Measurements from ENCODE around the gene PAFAH1B1. TPM values are rescaled to one million over a fixed set of nuclear protein-coding genes. Genes with fewer than 3 reads are reported as not detected.

Gene PAFAH1B1
- total and polyA plus RNA-seq, 2 experiments from 2014 or later, result 69.9 to 71.7 TPM

DNA sequence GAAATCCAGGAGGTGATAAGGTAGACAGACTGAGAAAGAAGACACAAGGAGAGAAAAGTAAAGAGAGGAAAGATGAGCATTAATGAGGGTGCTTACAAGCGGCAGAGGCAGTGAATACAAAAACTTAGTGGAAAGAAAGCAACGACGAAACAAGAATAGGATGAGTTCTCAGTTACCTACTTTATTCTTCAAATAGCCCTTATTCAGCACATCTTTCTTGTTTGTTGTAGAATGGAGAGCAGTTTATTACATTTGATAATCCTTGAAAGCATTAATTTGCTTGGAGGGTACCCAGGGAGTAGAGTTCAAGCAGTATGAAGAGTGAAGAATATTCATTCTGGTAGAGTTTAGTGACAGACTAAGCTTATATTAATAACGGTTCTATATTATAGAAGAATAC is 22.4 kb downstream of the PAFAH1B1 start (continued):
- TF ChIP-seq, protein P1, sequence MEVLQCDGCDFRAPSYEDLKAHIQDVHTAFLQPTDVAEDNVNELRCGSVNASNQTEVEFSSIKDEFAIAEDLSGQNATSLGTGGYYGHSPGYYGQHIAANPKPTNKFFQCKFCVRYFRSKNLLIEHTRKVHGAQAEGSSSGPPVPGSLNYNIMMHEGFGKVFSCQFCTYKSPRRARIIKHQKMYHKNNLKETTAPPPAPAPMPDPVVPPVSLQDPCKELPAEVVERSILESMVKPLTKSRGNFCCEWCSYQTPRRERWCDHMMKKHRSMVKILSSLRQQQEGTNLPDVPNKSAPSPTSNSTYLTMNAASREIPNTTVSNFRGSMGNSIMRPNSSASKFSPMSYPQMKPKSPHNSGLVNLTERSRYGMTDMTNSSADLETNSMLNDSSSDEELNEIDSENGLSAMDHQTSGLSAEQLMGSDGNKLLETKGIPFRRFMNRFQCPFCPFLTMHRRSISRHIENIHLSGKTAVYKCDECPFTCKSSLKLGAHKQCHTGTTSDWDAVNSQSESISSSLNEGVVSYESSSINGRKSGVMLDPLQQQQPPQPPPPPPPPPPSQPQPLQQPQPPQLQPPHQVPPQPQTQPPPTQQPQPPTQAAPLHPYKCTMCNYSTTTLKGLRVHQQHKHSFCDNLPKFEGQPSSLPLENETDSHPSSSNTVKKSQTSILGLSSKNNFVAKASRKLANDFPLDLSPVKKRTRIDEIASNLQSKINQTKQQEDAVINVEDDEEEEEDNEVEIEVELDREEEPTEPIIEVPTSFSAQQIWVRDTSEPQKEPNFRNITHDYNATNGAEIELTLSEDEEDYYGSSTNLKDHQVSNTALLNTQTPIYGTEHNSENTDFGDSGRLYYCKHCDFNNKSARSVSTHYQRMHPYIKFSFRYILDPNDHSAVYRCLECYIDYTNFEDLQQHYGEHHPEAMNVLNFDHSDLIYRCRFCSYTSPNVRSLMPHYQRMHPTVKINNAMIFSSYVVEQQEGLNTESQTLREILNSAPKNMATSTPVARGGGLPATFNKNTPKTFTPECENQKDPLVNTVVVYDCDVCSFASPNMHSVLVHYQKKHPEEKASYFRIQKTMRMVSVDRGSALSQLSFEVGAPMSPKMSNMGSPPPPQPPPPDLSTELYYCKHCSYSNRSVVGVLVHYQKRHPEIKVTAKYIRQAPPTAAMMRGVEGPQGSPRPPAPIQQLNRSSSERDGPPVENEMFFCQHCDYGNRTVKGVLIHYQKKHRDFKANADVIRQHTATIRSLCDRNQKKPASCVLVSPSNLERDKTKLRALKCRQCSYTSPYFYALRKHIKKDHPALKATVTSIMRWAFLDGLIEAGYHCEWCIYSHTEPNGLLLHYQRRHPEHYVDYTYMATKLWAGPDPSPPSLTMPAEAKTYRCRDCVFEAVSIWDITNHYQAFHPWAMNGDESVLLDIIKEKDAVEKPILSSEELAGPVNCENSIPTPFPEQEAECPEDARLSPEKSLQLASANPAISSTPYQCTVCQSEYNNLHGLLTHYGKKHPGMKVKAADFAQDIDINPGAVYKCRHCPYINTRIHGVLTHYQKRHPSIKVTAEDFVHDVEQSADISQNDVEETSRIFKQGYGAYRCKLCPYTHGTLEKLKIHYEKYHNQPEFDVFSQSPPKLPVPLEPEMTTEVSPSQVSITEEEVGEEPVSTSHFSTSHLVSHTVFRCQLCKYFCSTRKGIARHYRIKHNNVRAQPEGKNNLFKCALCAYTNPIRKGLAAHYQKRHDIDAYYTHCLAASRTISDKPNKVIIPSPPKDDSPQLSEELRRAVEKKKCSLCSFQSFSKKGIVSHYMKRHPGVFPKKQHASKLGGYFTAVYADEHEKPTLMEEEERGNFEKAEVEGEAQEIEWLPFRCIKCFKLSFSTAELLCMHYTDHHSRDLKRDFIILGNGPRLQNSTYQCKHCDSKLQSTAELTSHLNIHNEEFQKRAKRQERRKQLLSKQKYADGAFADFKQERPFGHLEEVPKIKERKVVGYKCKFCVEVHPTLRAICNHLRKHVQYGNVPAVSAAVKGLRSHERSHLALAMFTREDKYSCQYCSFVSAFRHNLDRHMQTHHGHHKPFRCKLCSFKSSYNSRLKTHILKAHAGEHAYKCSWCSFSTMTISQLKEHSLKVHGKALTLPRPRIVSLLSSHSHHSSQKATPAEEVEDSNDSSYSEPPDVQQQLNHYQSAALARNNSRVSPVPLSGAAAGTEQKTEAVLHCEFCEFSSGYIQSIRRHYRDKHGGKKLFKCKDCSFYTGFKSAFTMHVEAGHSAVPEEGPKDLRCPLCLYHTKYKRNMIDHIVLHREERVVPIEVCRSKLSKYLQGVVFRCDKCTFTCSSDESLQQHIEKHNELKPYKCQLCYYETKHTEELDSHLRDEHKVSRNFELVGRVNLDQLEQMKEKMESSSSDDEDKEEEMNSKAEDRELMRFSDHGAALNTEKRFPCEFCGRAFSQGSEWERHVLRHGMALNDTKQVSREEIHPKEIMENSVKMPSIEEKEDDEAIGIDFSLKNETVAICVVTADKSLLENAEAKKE (CRISPR knock-in tag; IDR thresholded peaks at IDR 0.05), result no peak
- no peak for TF ChIP-seq EZH2phosphoT487 (IDR thresholded peaks at IDR 0.05; ENCODE audit: unreplicated experiment)
- no peak for TF ChIP-seq EZH2 (IDR thresholded peaks at IDR 0.05; ENCODE audit: low read depth, unreplicated experiment)
- TF ChIP-seq CREB1 (CRISPR knock-in tag; IDR thresholded peaks at IDR 0.05; ENCODE audit: low read depth), result no peak

DNA sequence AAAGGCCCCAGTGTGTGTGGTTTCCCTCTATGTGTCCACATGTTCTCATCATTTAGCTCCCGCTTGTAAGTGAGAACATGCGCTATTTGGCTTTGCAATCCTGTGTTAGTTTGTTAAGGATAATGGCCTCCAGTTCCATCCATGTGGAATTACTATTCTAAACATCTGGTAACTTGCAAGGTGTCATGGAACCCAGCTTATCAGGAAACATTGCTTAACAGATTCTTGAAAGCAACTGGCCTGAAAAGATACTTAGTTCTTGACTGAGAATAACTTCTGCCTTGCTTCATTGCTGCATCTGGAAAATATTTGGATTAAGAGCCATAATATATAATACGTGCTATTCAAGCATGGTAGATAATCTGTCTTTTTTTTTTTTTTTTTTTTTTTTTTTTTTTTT is 27.8 kb downstream of the PAFAH1B1 start:
- no peak overlapping the region for H3K4me3 ChIP-seq
- no peaks in the 10 kb centered on the region; the same call in 1 of the 2 replicates for H3K36me3 ChIP-seq (ENCODE audit: insufficient read depth)
- no peak overlapping the region for H3K4me2 ChIP-seq
- H4K20me1 ChIP-seq (replicated peaks; ENCODE audit: insufficient read depth), result peaks cover 50% of the 10 kb centered on the region
- H3K79me2 ChIP-seq (replicated peaks; ENCODE audit: insufficient read depth), result peaks cover 100% of the 10 kb centered on the region
- Mint-ChIP-seq H3K4me1 (peaks cover 18% of the 10 kb centered on the region), H3K27me3 (ENCODE audit: insufficient read depth, low read depth, poor library complexity) (peaks cover 2% of the 10 kb centered on the region), H3K27ac (no peak overlapping the region), H3K9me3 (peaks cover 32% of the 10 kb centered on the region), H3K36me3 (ENCODE audit: low read depth) (peaks cover 49% of the 10 kb centered on the region), H3K4me3 (no peak overlapping the region)
- H3K4me1 ChIP-seq (ENCODE audit: insufficient read depth), result peaks cover 14% of the 10 kb centered on the region
- DNase-seq (ENCODE audit: low spot score) (no peak), ATAC-seq (no peak)
- peaks cover 8% of the 10 kb centered on the region; the same call in 1 of the 2 replicates for H3F3A ChIP-seq (replicated peaks; ENCODE audit: low read depth)
- H3K27me3 ChIP-seq (ENCODE audit: insufficient read depth), result no peaks in the 10 kb centered on the region
- H3K27ac ChIP-seq (ENCODE audit: low read depth), result no peak overlapping the region
- no peaks in the 10 kb centered on the region for H3K9me2 ChIP-seq (ENCODE audit: insufficient read depth)
- no peak overlapping the region for H2AFZ ChIP-seq
- TF ChIP-seq, protein P1 (CRISPR knock-in tag; IDR thresholded peaks at IDR 0.05), result no peak
- no peak for TF ChIP-seq ZNF331 (CRISPR knock-in tag; IDR thresholded peaks at IDR 0.05; ENCODE audit: low read depth)
- TF ChIP-seq, protein P2, sequence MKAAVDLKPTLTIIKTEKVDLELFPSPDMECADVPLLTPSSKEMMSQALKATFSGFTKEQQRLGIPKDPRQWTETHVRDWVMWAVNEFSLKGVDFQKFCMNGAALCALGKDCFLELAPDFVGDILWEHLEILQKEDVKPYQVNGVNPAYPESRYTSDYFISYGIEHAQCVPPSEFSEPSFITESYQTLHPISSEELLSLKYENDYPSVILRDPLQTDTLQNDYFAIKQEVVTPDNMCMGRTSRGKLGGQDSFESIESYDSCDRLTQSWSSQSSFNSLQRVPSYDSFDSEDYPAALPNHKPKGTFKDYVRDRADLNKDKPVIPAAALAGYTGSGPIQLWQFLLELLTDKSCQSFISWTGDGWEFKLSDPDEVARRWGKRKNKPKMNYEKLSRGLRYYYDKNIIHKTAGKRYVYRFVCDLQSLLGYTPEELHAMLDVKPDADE (IDR thresholded peaks at IDR 0.05), result no peak

All from GM23338 (cell line).